Lung (tissue), 12 donors: ENCODE measurements around the gene ZNF319. TPM values are rescaled to one million over a fixed set of nuclear protein-coding genes. Genes with fewer than 3 reads are reported as not detected.

Experiments
- ATAC-seq: fragments of 200-7000 bp; cut with Tn5 transposase; one replicate; pipeline ENCODE4 v1.9.1; 2020; ENCODE audit warnings: moderate number of reproducible peaks; ENCODE audit not compliant: insufficient read depth, low FRiP score
- DNase-seq, 3 donors: peaks; one replicate each; pipeline ENCODE4 v3.0.0-alpha.2; 2013 to 2017
- H3K27ac ChIP-seq, 2 donors: one replicate each; pipeline ENCODE4 v1.5.1; 2013; ENCODE audit warnings: mild to moderate bottlenecking in 2 of 2, moderate library complexity in 2 of 2, control low read depth in 1 of 2, inconsistent platforms in 1 of 2, low read depth in 1 of 2, low read length in 1 of 2
- H3K27me3 ChIP-seq, 3 donors: one replicate each; pipeline ENCODE4 v1.5.1; 2013; ENCODE audit warnings: low read length in 2 of 3; ENCODE audit not compliant: control insufficient read depth in 3 of 3, insufficient read depth in 3 of 3
- H3K36me3 ChIP-seq, 4 donors: one replicate each; pipeline ENCODE4 v1.5.1; 2013; ENCODE audit warnings: low read length in 4 of 4, mild to moderate bottlenecking in 1 of 4, moderate library complexity in 1 of 4; ENCODE audit not compliant: control insufficient read depth in 4 of 4, insufficient read depth in 4 of 4
- H3K4me1 ChIP-seq, 5 donors: one replicate each; pipeline ENCODE4 v1.5.1; 2013; ENCODE audit warnings: low read length in 5 of 5, mild to moderate bottlenecking in 2 of 5, moderate library complexity in 1 of 5; ENCODE audit not compliant: control insufficient read depth in 5 of 5, insufficient read depth in 5 of 5
- H3K4me3 ChIP-seq: one replicate; pipeline ENCODE4 v1.5.1; 2013; ENCODE audit warnings: mild to moderate bottlenecking, control low read depth, moderate library complexity
- H3K9ac ChIP-seq, 2 donors: one replicate each; pipeline ENCODE4 v1.5.1; 2013; ENCODE audit warnings: low read length in 2 of 2, control low read depth in 1 of 2; ENCODE audit not compliant: insufficient read depth in 1 of 2
- H3K9me3 ChIP-seq, 4 donors: one replicate each; pipeline ENCODE4 v1.5.1; 2013; ENCODE audit warnings: low read length in 3 of 4, mild to moderate bottlenecking in 1 of 4, moderate library complexity in 1 of 4; ENCODE audit not compliant: control insufficient read depth in 4 of 4, insufficient read depth in 3 of 4
- CTCF ChIP-seq: IDR thresholded peaks from 2 replicates; pipeline ENCODE4 v1.5.1; 2012; ENCODE audit warnings: mild to moderate bottlenecking; ENCODE audit errors: control extremely low read depth, extremely low read depth
- WGBS, 2 donors: extraction: QIAGEN DNeasy Blood & Tissue Kit; methylation state at CpG; one replicate each; pipeline ENCODE4 v1.1.7; 2013; 5-methylcytosine and 5-hydroxymethylcytosine counted together
- polyA plus RNA-seq, 2 donors: library from polyadenylated mRNA; stranded (reverse); fragments of 200-250 nt; gene quantifications; one replicate each; pipeline ENCODE4 v1.2.1, GENCODE V29; 2013
- total RNA-seq, 2 donors: library from RNA; depleted of rRNA in 1 of 2; stranded (reverse); fragments of >200 nt in 1 of 2; gene quantifications; one replicate each; pipeline ENCODE4 v1.2.1, GENCODE V29; 2014 to 2021
- donor health status: control.
- donor health status: control.
- donor health status: Bipolar disorder and iron deficiency.
- donor health status: healthy.
- donor health status: DM: yes; HTN: yes; CAD: no.

ZNF319 gene
- total and polyA plus RNA-seq, 4 donors: 6.0 to 15.3 (median 9.6) TPM

- Histone ChIP-seq H3K27me3 (no peaks in the 10 kb centered on the region), H3K36me3 (no peaks in the 10 kb centered on the region), H3K27ac (no peak overlapping the region), H3K9ac (no peak overlapping the region), H3K9me3 (no peaks in the 10 kb centered on the region), H3K4me1 (no peaks in the 10 kb centered on the region), H3K4me3 (no peak overlapping the region)
- DNase-seq (no peak), ATAC-seq (no peak)
- no peak for TF ChIP-seq CTCF
- WGBS, 2 donors: 85 to 90% methylated on average over 10 of the region's 10 CpGs
Observed at GRCh38 chr16:57969451-57970123, 30.9 kb downstream of the ZNF319 start.

GRCh38 chr16:57967916-57968315 lies 32.6 kb downstream of the ZNF319 start:
- H3K4me1 ChIP-seq: no peaks in the 10 kb centered on the region
- no peak for DNase-seq
- H3K27ac ChIP-seq: no peak overlapping the region
- TF ChIP-seq CTCF: no peak
- H3K4me3 ChIP-seq: no peak overlapping the region
- no peak for ATAC-seq
- H3K9ac ChIP-seq: no peak overlapping the region
- H3K36me3 ChIP-seq: no peaks in the 10 kb centered on the region
- no peaks in the 10 kb centered on the region for H3K27me3 ChIP-seq
- H3K9me3 ChIP-seq: no peaks in the 10 kb centered on the region

GRCh38 chr16:57966986-57967385 lies 33.5 kb downstream of the ZNF319 start:
- ATAC-seq (no peak), DNase-seq (no peak)
- no peaks in the 10 kb centered on the region for H3K9me3 ChIP-seq
- no peak for TF ChIP-seq CTCF
- no peak overlapping the region for H3K9ac ChIP-seq
- no peaks in the 10 kb centered on the region for H3K36me3 ChIP-seq
- H3K4me3 ChIP-seq: no peak overlapping the region
- no peaks in the 10 kb centered on the region for H3K4me1 ChIP-seq
- no peak overlapping the region for H3K27ac ChIP-seq
- H3K27me3 ChIP-seq: no peaks in the 10 kb centered on the region
- WGBS, 2 donors: 88% methylated on average over 9 of the region's 9 CpGs
